Psoas muscle (tissue), 8 donors: Measurements from ENCODE around the gene PPT2. TPM values are rescaled to one million over a fixed set of nuclear protein-coding genes. Genes with fewer than 3 reads are reported as not detected.

Source experiments
- ATAC-seq, 4 donors: fragments of 200-7000 bp; cut with Tn5 transposase; one replicate each; pipeline ENCODE4 v1.9.1; 2020; ENCODE audit warnings: moderate library complexity in 3 of 4, mild to moderate bottlenecking in 2 of 4
- DNase-seq, 2 donors: peaks; one replicate each; pipeline ENCODE4 v3.0.0-alpha.2; 2020
- H3K27ac ChIP-seq: fragments of 200-600 bp; one replicate; pipeline ENCODE4 v1.8.0; 2022
- H3K27me3 ChIP-seq, 3 donors: fragments of 200-600 bp in 1 of 3; one replicate each; pipeline versions ENCODE4 v1.6.1 to v1.8.0; 2013 to 2022; ENCODE audit warnings: low read length in 2 of 3, mild to moderate bottlenecking in 2 of 3, moderate library complexity in 1 of 3; ENCODE audit not compliant: insufficient read depth in 3 of 3
- H3K36me3 ChIP-seq, 2 donors: fragments of 200-600 bp in 1 of 2; one replicate each; pipeline versions ENCODE4 v1.6.1 to v1.8.0; 2013 to 2022; ENCODE audit warnings: low read depth in 1 of 2, mild to moderate bottlenecking in 1 of 2, moderate library complexity in 1 of 2; ENCODE audit not compliant: insufficient read depth in 1 of 2
- H3K4me1 ChIP-seq: fragments of 200-600 bp; one replicate; pipeline ENCODE4 v1.8.0; 2022
- H3K4me3 ChIP-seq: fragments of 200-600 bp; one replicate; pipeline ENCODE4 v1.8.0; 2022; ENCODE audit warnings: mild to moderate bottlenecking
- H3K9me3 ChIP-seq: fragments of 200-600 bp; one replicate; pipeline ENCODE4 v1.8.0; 2022
- CTCF ChIP-seq: fragments of 200-600 bp; IDR thresholded peaks from one replicate; pipeline ENCODE4 v1.8.0; 2022; ENCODE audit warnings: antibody characterized with exemption
- WGBS, 3 donors: extraction: QIAGEN DNeasy Blood & Tissue Kit; methylation state at CpG; one replicate each; pipeline versions ENCODE4 v1.1.6 to v1.1.7; 2013; 5-methylcytosine and 5-hydroxymethylcytosine counted together
- intact Hi-C, 2 donors: fragments of 100-400 bp; cut with DNase I; formaldehyde crosslinking; loops; one replicate each; pipeline versions ENCODE4 v1.11.0 to v1.14.2; 2022
- polyA plus RNA-seq, 3 donors: library from polyadenylated mRNA; stranded (reverse); fragments of 200-250 nt; gene quantifications; one replicate each; pipeline ENCODE4 v1.2.3, GENCODE V29; 2013
- total RNA-seq, 4 donors: library from RNA; stranded (reverse); fragmentation: NEBNext Ultra II Directional in 2 of 4; extraction: Animal tissue kit (Norgen Biotek cat#: 25700) in 2 of 4; gene quantifications; one replicate each; pipeline versions ENCODE4 v1.2.1 to v1.2.4, GENCODE V29; 2021 to 2023
- donor health status: healthy with polysubstance abuse.
- donor health status: DM: no; HTN: no; CAD: no; lungs with moderate emphysema.
- donor health status: Bipolar disorder and iron deficiency.
- donor health status: healthy.
- donor health status: DM: yes; HTN: yes; CAD: no.
- donor health status: DM: no; HTN: no; CAD: no.
- donor health status: DM: no; HTN: no; CAD: no.
- donor health status: DM: yes; HTN: yes; CAD: no.

Gene PPT2
- total and polyA plus RNA-seq, 7 donors = 11.3 to 28.3 (median 14.8) TPM

- ATAC-seq = no peak
- no peaks in the 10 kb centered on the region for H3K9me3 ChIP-seq
- no peak overlapping the region for H3K27ac ChIP-seq
- DNase-seq = no peak
- H3K4me3 ChIP-seq = peak overlapping the region; percentile 38
- H3K27me3 ChIP-seq = peaks cover 0 to 38% (median 17%) of the 10 kb centered on the region in 3 donors
- H3K36me3 ChIP-seq = no peaks in the 10 kb centered on the region
- H3K4me1 ChIP-seq = peaks cover 4% of the 10 kb centered on the region
- intact Hi-C loops = no loop called here
- WGBS, 3 donors = 43 to 47% (median 46%) methylated on average over 47 of the region's 47 CpGs
- no peak for TF ChIP-seq CTCF
Observed at GRCh38 chr6:32149092-32149755, 4.7 kb upstream of the PPT2 start.

- H3K36me3 ChIP-seq = no peaks in the 10 kb centered on the region
- no peak for TF ChIP-seq CTCF
- WGBS, 3 donors = 50 to 55% (median 55%) methylated on average over 39 to 55 of the region's 55 CpGs
- H3K9me3 ChIP-seq = no peaks in the 10 kb centered on the region
- H3K27ac ChIP-seq = no peak overlapping the region
- peaks cover 8% of the 10 kb centered on the region for H3K4me1 ChIP-seq
- DNase-seq (no peak), ATAC-seq (no peak)
- intact Hi-C loops = loop anchor here in 1 of 2 donors (5.0 kb wide), 1 partner anchor 33 kb away; no protein-coding TSS in a partner anchor
- peaks cover 0 to 38% (median 17%) of the 10 kb centered on the region in 3 donors for H3K27me3 ChIP-seq
- no peak overlapping the region for H3K4me3 ChIP-seq
Observed at GRCh38 chr6:32149932-32150870, 3.7 kb upstream of the PPT2 start.

- H3K4me3 ChIP-seq = peak overlapping the region; percentile 43
Observed at GRCh38 chr6:32151181-32151862, 2.6 kb upstream of the PPT2 start.

More at GRCh38 chr6:32151181-32151862, 2.6 kb upstream of the PPT2 start:
- ATAC-seq = no peak
- Histone ChIP-seq H3K27ac (no peak overlapping the region), H3K9me3 (no peaks in the 10 kb centered on the region), H3K36me3 (peaks cover 2 to 8% of the 10 kb centered on the region in 2 donors), H3K27me3 (peaks cover 0 to 35% (median 17%) of the 10 kb centered on the region in 3 donors), H3K4me1 (peaks cover 9% of the 10 kb centered on the region)
- intact Hi-C loops = loop anchor here in 1 of 2 donors (5.0 kb wide), 1 partner anchor 34 kb away; no protein-coding TSS in a partner anchor
- WGBS, 3 donors = 37 to 53% (median 38%) methylated on average over 8 of the region's 8 CpGs
- no peak for TF ChIP-seq CTCF
- DNase-seq = no peak
